Aorta (tissue), 5 donors: ENCODE data around the gene PCDHB14. TPM values are rescaled to one million over a fixed set of nuclear protein-coding genes. Genes with fewer than 3 reads are reported as not detected.
A peak's percentile ranks its signal among the peaks of the same experiment; 100 is the strongest.
"Not testable (repeated sequence)": the region's sequence is repeated elsewhere in the genome, so short reads cannot be mapped to it uniquely, and the experiment has no call there.

ENCODE experiments used
- ATAC-seq: fragments of 200-7000 bp; cut with Tn5 transposase; one replicate; pipeline ENCODE4 v1.9.1; 2022; ENCODE audit warnings: moderate library complexity; ENCODE audit not compliant: low FRiP score
- DNase-seq, 2 donors: peaks; one replicate each; pipeline ENCODE4 v3.0.0-alpha.2; 2020
- H3K27ac ChIP-seq, 2 donors: one replicate each; pipeline ENCODE4 v1.5.1; 2013; ENCODE audit warnings: low read length in 2 of 2, mild to moderate bottlenecking in 2 of 2, moderate library complexity in 2 of 2, control low read depth in 1 of 2, inconsistent platforms in 1 of 2, low read depth in 1 of 2
- H3K27me3 ChIP-seq, 2 donors: one replicate each; pipeline ENCODE4 v1.6.1; 2013; ENCODE audit warnings: control low read depth in 1 of 2, low read length in 1 of 2, mild to moderate bottlenecking in 1 of 2, moderate library complexity in 1 of 2; ENCODE audit not compliant: insufficient read depth in 2 of 2, control insufficient read depth in 1 of 2
- H3K36me3 ChIP-seq, 2 donors: one replicate each; pipeline ENCODE4 v1.6.1; 2013; ENCODE audit warnings: control low read depth in 1 of 2, low read length in 1 of 2, mild to moderate bottlenecking in 1 of 2; ENCODE audit not compliant: insufficient read depth in 2 of 2, control insufficient read depth in 1 of 2
- H3K4me1 ChIP-seq, 2 donors: one replicate each; pipeline ENCODE4 v1.6.1; 2013; ENCODE audit warnings: low read length in 2 of 2, control low read depth in 1 of 2, mild to moderate bottlenecking in 1 of 2, moderate library complexity in 1 of 2; ENCODE audit not compliant: insufficient read depth in 2 of 2, control insufficient read depth in 1 of 2
- H3K4me3 ChIP-seq, 2 donors: one replicate each; pipeline ENCODE4 v1.5.1; 2013; ENCODE audit warnings: low read length in 2 of 2, control low read depth in 1 of 2, mild to moderate bottlenecking in 1 of 2
- H3K9me3 ChIP-seq: one replicate; pipeline ENCODE4 v1.6.1; 2013; ENCODE audit warnings: mild to moderate bottlenecking, low read length; ENCODE audit not compliant: control insufficient read depth
- WGBS, 2 donors: extraction: QIAGEN DNeasy Blood & Tissue Kit; methylation state at CpG; one replicate each; pipeline ENCODE4 v1.1.7; 2013; 5-methylcytosine and 5-hydroxymethylcytosine counted together
- intact Hi-C, 2 donors: fragments of 100-400 bp; cut with DNase I; formaldehyde crosslinking; loops; one replicate each; pipeline versions ENCODE4 v1.14.2 to v1.15.0; 2022
- long read RNA-seq, 2 donors: library from polyadenylated mRNA; unstranded; transcript quantifications; one replicate each; pipeline ENCODE4 v2.0.0, GENCODE V29; 2020 to 2021
- polyA plus RNA-seq, 2 donors: library from polyadenylated mRNA; stranded (reverse); fragments of 200-250 nt; gene quantifications; one replicate each; pipeline ENCODE4 v1.2.3, GENCODE V29; 2013
- total RNA-seq, 2 donors: library from RNA; stranded (reverse); fragmentation: NEBNext Ultra II Directional; extraction: Animal tissue kit (Norgen Biotek cat#: 25700); gene quantifications; one replicate each; pipeline ENCODE4 v1.2.1, GENCODE V29; 2021
- donor health status: healthy with polysubstance abuse.
- donor health status: Bipolar disorder and iron deficiency.
- donor health status: DM: no; HTN: no; CAD: no.
- donor health status: DM: no; HTN: no; CAD: no.
- donor health status: DM: yes; HTN: yes; CAD: no.

PCDHB14 gene
- total RNA-seq (10 to 100 TPM in 1 of 2 donors, 1 to 10 TPM in 1; 7.5 to 10.1 TPM), polyA plus RNA-seq (1 to 10 TPM; 1.0 to 5.0 TPM)
- long read RNA-seq, donor 1, full-length matches to known transcripts, result 5 of 5 reads
- long read RNA-seq, donor 1, partial matches to known transcripts, result 0 of 5 reads
- long read RNA-seq, donor 1, other reads (novel, unspliced or antisense), result 0 of 5 reads
- long read RNA-seq, donor 2, full-length matches to known transcripts, result 3 of 3 reads
- long read RNA-seq, donor 2, partial matches to known transcripts, result 0 of 3 reads
- long read RNA-seq, donor 2, other reads (novel, unspliced or antisense), result 0 of 3 reads

DNA sequence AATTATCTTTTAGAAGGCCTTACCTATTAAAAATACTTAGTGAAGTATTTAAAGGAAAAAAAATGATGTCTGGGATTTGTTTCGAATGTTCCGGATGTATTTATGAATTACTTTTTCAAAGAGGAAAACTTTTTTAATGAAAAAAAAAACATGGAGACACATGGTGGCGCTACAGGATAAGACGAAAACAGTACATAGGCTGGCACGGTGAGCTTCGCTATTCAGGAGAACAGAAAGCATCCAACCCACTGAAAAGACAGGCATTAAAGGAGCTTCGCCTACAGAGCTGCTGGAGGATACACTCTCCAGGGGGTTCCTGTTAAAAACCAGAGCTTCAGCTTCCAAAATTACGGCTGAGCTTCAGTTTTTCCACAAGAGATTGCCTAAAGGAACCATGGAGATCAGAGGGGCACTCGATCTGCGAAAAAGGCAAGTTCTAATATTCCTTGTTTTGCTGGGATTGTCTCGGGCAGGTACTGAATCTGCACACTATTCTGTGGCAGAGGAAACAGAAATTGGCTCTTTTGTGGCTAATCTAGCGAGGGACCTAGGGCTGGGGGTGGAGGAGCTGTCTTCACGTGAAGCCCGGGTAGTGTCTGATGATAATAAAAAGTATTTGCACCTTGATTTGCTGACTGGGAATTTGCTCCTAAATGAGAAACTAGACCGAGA, at the start of gene PCDHB14:
PCDHB14 (plus strand) TSS at position 232 of the 672 bp plus-strand sequence; CDS start at position 395, 163 bp downstream.
- Histone ChIP-seq H3K27ac (no peak within 1 kb of the TSS), H3K27me3 (no peaks in the 10 kb centered on the region), H3K4me1 (no peaks in the 10 kb centered on the region), H3K4me3 (peak within 1 kb of the TSS in 1 of 2 donors; percentile 26), H3K9me3 (peaks cover 23% of the 10 kb centered on the region), H3K36me3 (peaks cover 3% of the 10 kb centered on the region in 2 donors)
- intact Hi-C loops, result no loop called here
- ATAC-seq, result no peak
- 18% methylated on average over 15 of the region's 15 CpGs for WGBS, 2 donors
- DNase-seq, result no peak

DNA sequence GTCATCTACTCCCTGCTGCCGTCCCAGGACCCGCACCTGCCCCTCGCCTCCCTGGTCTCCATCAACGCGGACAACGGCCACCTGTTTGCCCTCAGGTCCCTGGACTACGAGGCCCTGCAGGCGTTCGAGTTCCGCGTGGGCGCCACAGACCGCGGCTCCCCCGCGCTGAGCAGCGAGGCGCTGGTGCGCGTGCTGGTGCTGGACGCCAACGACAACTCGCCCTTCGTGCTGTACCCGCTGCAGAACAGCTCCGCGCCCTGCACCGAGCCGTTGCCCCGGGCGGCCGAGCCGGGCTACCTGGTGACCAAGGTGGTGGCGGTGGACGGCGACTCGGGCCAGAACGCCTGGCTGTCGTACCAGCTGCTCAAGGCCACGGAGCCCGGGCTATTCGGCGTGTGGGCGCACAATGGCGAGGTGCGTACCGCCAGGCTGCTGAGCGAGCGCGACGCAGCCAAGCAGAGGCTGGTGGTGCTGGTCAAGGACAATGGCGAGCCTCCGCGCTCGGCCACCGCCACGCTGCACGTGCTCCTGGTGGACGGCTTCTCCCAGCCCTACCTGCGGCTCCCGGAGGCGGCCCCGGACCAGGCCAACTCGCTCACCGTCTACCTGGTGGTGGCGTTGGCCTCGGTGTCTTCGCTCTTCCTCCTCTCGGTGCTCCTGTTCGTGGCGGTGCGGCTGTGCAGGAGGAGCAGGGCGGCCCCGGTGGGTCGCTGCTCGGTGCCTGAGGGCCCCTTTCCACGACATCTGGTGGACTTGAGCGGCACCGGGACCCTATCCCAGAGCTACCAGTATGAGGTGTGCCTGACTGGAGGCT, 48.6 kb upstream of the PCDHB14 start:
- not testable (repeated sequence) for DNase-seq, H3K36me3 ChIP-seq, H3K4me1 ChIP-seq, H3K27me3 ChIP-seq, H3K27ac ChIP-seq, ATAC-seq, H3K4me3 ChIP-seq
- H3K9me3 ChIP-seq, result peaks cover 13% of the 10 kb centered on the region
- 33 to 38% methylated on average over 71 to 79 of the region's 79 CpGs for WGBS, 2 donors
- intact Hi-C loops, result loop anchor here (5.0 to 10.0 kb wide), 2 partner anchors 388 to 390 kb away; no protein-coding TSS in a partner anchor

DNA sequence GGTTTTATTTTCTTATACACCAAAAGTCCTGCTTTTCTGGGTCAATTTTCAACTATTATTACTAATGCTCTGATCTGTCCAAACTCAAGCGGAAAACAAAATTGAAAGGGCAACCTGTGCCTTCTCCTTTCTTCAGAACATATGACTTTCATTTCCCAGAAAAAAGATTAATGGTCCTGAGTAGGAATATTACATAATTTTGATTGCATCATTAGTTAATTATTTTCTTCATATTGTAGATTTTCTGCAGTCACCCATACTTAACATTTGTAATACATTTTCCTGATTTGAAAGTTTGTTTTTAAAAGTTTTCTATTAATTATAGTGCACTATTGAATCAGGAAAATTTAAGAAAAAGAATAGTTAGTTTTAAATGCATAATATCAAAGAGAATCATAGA, 47.2 kb upstream of the PCDHB14 start:
- DNase-seq, result no peak
- no peaks in the 10 kb centered on the region for H3K27me3 ChIP-seq
- H3K4me3 ChIP-seq, result peak overlapping the region in 1 of 2 donors; percentile 6
- ATAC-seq, result no peak
- H3K9me3 ChIP-seq, result peaks cover 18% of the 10 kb centered on the region
- no peak overlapping the region for H3K27ac ChIP-seq
- 55 to 63% methylated on average over 1 of the region's 1 CpG for WGBS, 2 donors
- H3K4me1 ChIP-seq, result no peaks in the 10 kb centered on the region
- H3K36me3 ChIP-seq, result no peaks in the 10 kb centered on the region
- intact Hi-C loops, result loop anchor here in 1 of 2 donors (10.0 kb wide), 1 partner anchor 389 kb away; no protein-coding TSS in a partner anchor

DNA sequence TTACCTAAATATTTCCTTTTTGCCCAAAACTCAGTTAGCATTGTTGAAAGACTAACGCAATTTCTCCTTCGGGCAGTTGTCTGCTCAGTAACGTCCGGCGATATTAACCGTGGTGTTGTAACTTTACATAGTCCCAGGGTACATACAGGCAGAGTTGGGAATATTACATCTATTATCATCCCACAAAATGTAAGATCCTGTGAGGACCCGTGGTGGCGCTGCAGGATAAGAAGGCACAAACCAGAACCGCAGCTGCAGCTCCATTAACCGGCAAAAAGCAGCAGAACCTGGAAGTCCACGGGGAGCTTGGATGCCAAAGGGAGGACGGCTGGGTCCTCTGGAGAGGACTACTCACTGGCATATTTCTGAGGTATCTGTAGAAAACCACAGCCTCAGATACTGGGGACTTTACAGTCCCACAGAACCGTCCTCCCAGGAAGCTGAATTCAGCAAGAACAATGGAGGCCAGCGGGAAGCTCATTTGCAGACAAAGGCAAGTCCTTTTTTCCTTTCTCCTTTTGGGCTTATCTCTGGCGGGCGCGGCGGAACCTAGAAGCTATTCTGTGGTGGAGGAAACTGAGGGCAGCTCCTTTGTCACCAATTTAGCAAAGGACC, 45.5 kb upstream of the PCDHB14 start, which contains the start of gene PCDHB8:
PCDHB8 (plus strand) TSS at position 214 of the 615 bp plus-strand sequence; CDS start at position 459, 245 bp downstream.
- 22 to 30% methylated on average over 14 to 16 of the region's 18 CpGs for WGBS, 2 donors
- not testable (repeated sequence) for H3K4me3 ChIP-seq, H3K27me3 ChIP-seq, ATAC-seq, H3K36me3 ChIP-seq, H3K4me1 ChIP-seq, DNase-seq, H3K27ac ChIP-seq
- intact Hi-C loops, result loop anchor here in 1 of 2 donors (10.0 kb wide), 1 partner anchor 387 kb away; no protein-coding TSS in a partner anchor
- H3K9me3 ChIP-seq, result peaks cover 20% of the 10 kb centered on the region

DNA sequence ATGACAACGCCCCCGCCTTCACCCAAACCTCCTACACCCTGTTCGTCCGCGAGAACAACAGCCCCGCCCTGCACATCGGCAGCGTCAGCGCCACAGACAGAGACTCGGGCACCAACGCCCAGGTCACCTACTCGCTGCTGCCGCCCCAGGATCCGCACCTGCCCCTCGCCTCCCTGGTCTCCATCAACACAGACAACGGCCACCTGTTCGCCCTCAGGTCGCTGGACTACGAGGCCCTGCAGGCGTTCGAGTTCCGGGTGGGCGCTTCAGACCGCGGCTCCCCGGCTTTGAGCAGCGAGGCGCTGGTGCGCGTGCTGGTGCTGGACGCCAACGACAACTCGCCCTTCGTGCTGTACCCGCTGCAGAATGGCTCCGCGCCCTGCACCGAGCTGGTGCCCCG, 43.8 kb upstream of the PCDHB14 start:
- WGBS, 2 donors, result 27 to 40% methylated on average over 24 to 35 of the region's 39 CpGs
- H3K36me3 ChIP-seq, H3K4me1 ChIP-seq, ATAC-seq, H3K27me3 ChIP-seq, H3K4me3 ChIP-seq, H3K27ac ChIP-seq, DNase-seq: not testable (repeated sequence)
- H3K9me3 ChIP-seq, result peaks cover 22% of the 10 kb centered on the region
- intact Hi-C loops, result loop anchor here in 1 of 2 donors (10.0 kb wide), 1 partner anchor 385 kb away; no protein-coding TSS in a partner anchor

DNA sequence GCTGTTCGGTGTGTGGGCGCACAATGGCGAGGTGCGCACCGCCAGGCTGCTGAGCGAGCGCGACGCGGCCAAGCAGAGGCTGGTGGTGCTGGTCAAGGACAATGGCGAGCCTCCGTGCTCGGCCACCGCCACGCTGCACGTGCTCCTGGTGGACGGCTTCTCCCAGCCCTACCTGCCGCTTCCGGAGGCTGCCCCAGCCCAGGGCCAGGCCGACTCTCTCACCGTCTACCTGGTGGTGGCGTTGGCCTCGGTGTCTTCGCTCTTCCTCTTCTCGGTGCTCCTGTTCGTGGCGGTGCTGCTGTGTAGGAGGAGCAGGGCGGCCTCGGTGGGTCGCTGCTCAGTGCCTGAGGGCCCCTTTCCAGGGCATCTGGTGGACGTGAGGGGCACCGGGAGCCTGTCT, 43.3 kb upstream of the PCDHB14 start:
- intact Hi-C loops, result loop anchor here in 1 of 2 donors (10.0 kb wide), 1 partner anchor 385 kb away; no protein-coding TSS in a partner anchor
- H3K4me3 ChIP-seq, result not testable (repeated sequence)
- WGBS, 2 donors, result 16 to 32% methylated on average over 22 to 32 of the region's 32 CpGs

DNA sequence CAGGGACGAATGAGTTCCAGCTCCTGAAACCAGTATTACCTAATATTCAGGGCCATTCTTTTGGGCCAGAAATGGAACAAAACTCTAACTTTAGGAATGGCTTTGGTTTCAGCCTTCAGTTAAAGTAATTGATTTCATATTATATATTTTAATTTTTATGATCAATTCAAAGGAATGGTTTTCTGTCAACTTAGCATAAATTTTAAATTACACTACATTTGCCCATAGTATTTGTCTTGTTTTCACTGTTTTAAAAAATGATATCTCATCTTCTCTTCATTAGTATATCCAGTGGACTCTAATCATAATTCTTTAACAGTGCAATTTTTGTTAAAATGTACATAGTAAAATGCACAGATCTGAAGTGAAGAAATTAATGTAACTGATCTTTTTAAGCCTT, 42.8 kb upstream of the PCDHB14 start:
- no peaks in the 10 kb centered on the region for H3K27me3 ChIP-seq
- WGBS, 2 donors, result 35 to 52% methylated on average over 1 of the region's 1 CpG
- H3K4me1 ChIP-seq, result no peaks in the 10 kb centered on the region

More for the DNA sequence above, 43.3 kb upstream of the PCDHB14 start:
- DNase-seq, H3K4me1 ChIP-seq, H3K27me3 ChIP-seq, H3K27ac ChIP-seq, H3K36me3 ChIP-seq, ATAC-seq: not testable (repeated sequence)
- H3K9me3 ChIP-seq, result peaks cover 21% of the 10 kb centered on the region

DNA sequence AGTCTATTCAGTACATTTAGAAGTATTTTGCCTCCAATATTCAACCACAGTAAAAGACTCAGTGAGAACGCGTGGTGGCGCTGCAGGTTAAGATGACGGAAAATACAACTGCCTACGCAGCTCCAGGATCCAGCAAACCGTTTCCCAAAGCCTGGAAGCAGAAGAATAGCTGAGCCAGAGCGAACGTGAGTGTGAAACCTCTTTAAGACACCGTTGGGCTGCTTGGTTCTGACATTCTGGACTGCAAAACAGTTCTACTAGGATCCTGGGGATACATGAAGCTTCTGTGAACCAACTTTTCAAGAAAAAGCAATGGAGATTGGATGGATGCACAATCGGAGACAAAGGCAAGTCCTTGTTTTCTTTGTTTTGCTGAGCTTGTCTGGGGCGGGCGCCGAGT, 40.9 kb upstream of the PCDHB14 start, which contains the start of gene PCDHB16:
PCDHB16 (plus strand) TSS at position 140 of the 400 bp plus-strand sequence; CDS start at position 313, 173 bp downstream.
- H3K27me3 ChIP-seq, result no peaks in the 10 kb centered on the region
- H3K4me3 ChIP-seq, result peak within 1 kb of the TSS in 1 of 2 donors; percentile 6
- DNase-seq, result no peak
- ATAC-seq, result no peak
- H3K27ac ChIP-seq, result no peak within 1 kb of the TSS
- H3K9me3 ChIP-seq, result peaks cover 26% of the 10 kb centered on the region
- intact Hi-C loops, result no loop called here
- no peaks in the 10 kb centered on the region for H3K36me3 ChIP-seq
- WGBS, 2 donors, result 4 to 10% methylated on average over 13 of the region's 13 CpGs
- H3K4me1 ChIP-seq, result no peaks in the 10 kb centered on the region

More for the DNA sequence above, 42.8 kb upstream of the PCDHB14 start:
- Histone ChIP-seq H3K4me3 (no peak overlapping the region), H3K27ac (no peak overlapping the region), H3K36me3 (no peaks in the 10 kb centered on the region), H3K9me3 (peaks cover 21% of the 10 kb centered on the region)
- DNase-seq (no peak), ATAC-seq (no peak)
- intact Hi-C loops, result no loop called here
